ENCODE data around the gene ZC3H14.

DNA sequence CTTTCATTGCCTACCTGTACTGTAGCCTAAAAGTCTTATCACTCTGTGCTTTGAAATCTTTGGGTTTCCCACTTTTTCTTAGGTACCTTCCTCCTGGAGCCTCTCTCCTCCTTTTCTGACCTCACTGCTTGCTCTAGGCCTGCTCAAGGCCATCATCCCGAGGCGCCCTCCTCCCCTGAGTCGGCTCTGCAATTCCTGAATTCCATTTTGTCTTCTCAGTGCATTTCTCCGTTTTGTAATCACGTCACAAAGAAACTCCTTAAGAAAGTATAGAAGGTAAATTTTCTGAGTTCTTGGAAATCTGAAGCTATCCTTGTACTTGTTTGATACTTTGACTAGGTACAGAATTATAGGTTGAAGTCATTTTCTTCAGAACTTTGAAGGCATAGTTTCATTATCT lies 25.2 kb downstream of the ZC3H14 start:
- TF ChIP-seq, protein P1, sequence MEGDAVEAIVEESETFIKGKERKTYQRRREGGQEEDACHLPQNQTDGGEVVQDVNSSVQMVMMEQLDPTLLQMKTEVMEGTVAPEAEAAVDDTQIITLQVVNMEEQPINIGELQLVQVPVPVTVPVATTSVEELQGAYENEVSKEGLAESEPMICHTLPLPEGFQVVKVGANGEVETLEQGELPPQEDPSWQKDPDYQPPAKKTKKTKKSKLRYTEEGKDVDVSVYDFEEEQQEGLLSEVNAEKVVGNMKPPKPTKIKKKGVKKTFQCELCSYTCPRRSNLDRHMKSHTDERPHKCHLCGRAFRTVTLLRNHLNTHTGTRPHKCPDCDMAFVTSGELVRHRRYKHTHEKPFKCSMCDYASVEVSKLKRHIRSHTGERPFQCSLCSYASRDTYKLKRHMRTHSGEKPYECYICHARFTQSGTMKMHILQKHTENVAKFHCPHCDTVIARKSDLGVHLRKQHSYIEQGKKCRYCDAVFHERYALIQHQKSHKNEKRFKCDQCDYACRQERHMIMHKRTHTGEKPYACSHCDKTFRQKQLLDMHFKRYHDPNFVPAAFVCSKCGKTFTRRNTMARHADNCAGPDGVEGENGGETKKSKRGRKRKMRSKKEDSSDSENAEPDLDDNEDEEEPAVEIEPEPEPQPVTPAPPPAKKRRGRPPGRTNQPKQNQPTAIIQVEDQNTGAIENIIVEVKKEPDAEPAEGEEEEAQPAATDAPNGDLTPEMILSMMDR (IDR thresholded peaks at IDR 0.05) = no peak
- no peak for TF ChIP-seq EZH2 (IDR thresholded peaks at IDR 0.05; ENCODE audit: borderline replicate concordance, insufficient read depth, low read depth, low read length, poor library complexity, severe bottlenecking)
